ENCODE measurements around the gene OR6A2.

GRCh38 chr11:6780829-6781228 is 18.7 kb downstream of the OR6A2 start:
- TF ChIP-seq CTCF (IDR thresholded peaks at IDR 0.05) (no peak), POLR2AphosphoS5 (IDR thresholded peaks at IDR 0.05) (no peak), POLR2A (IDR thresholded peaks at IDR 0.05) (no peak), EP300 (IDR thresholded peaks at IDR 0.05) (no peak)
